H9 (cell line): ENCODE measurements around the gene GNPTAB. TPM values are rescaled to one million over a fixed set of nuclear protein-coding genes. Genes with fewer than 3 reads are reported as not detected.
A peak's percentile ranks its signal among the peaks of the same experiment; 100 is the strongest.

Source experiments
- DNase-seq: peaks from one replicate; pipeline ENCODE4 v3.0.0-alpha.2; 2017
- H2AFZ ChIP-seq: one replicate; pipeline ENCODE4 v1.6.1; 2013; ENCODE audit warnings: mild to moderate bottlenecking, low read length, control low read depth, moderate library complexity
- H2AK5ac ChIP-seq: 2 replicates; pipeline ENCODE4 v1.6.1; 2013; ENCODE audit warnings: low read length, control low read depth, mixed read lengths; ENCODE audit not compliant: insufficient read length
- H2BK120ac ChIP-seq: one replicate; pipeline ENCODE4 v1.6.1; 2013; ENCODE audit warnings: low read depth, mild to moderate bottlenecking, low read length, control low read depth, inconsistent platforms; ENCODE audit not compliant: poor library complexity, severe bottlenecking
- H2BK12ac ChIP-seq: 2 replicates; pipeline ENCODE4 v1.6.1; 2013; ENCODE audit warnings: low read length, control low read depth, mixed read lengths, low read depth; ENCODE audit not compliant: insufficient read length
- H2BK15ac ChIP-seq: 2 replicates; pipeline ENCODE4 v1.6.1; 2013; ENCODE audit warnings: low read depth, low read length, control low read depth
- H2BK20ac ChIP-seq: one replicate; pipeline ENCODE4 v1.6.1; 2013; ENCODE audit warnings: low read depth, mild to moderate bottlenecking, low read length, control low read depth, inconsistent platforms; ENCODE audit not compliant: poor library complexity, severe bottlenecking
- H2BK5ac ChIP-seq: 2 replicates; pipeline ENCODE4 v1.6.1; 2013; ENCODE audit warnings: low read length, control low read depth, mixed read lengths; ENCODE audit not compliant: insufficient read length
- H3K14ac ChIP-seq: 2 replicates; pipeline ENCODE4 v1.6.1; 2013; ENCODE audit warnings: low read length, control low read depth; ENCODE audit not compliant: insufficient read depth
- H3K18ac ChIP-seq: 2 replicates; pipeline ENCODE4 v1.6.1; 2013; ENCODE audit warnings: low read depth, mild to moderate bottlenecking, mixed read lengths, low read length, control low read depth; ENCODE audit not compliant: insufficient read length
- H3K23ac ChIP-seq: 2 replicates; pipeline ENCODE4 v1.6.1; 2013; ENCODE audit warnings: low read length, control low read depth, mixed read lengths, low read depth; ENCODE audit not compliant: insufficient read length
- H3K23me2 ChIP-seq: 2 replicates; pipeline ENCODE4 v1.6.1; 2013; ENCODE audit warnings: low read depth, mild to moderate bottlenecking, mixed read lengths, low read length, control low read depth; ENCODE audit not compliant: insufficient read length, poor library complexity, severe bottlenecking
- H3K27ac ChIP-seq: 2 replicates; pipeline ENCODE4 v1.5.1; 2013; ENCODE audit warnings: low read length, control low read depth, mixed read lengths, low read depth; ENCODE audit not compliant: insufficient read length
- H3K27me3 ChIP-seq: 2 replicates; pipeline ENCODE4 v1.6.1; 2013; ENCODE audit warnings: low read length, control low read depth, inconsistent platforms; ENCODE audit not compliant: insufficient read depth
- H3K4ac ChIP-seq: 2 replicates; pipeline ENCODE4 v1.6.1; 2013; ENCODE audit warnings: low read depth, mild to moderate bottlenecking, control low read depth, inconsistent platforms, low read length, moderate library complexity
- H3K4me1 ChIP-seq: 2 replicates; pipeline ENCODE4 v1.6.1; 2013; ENCODE audit warnings: low read length, control low read depth, inconsistent platforms; ENCODE audit not compliant: insufficient read depth
- H3K4me2 ChIP-seq: 2 replicates; pipeline ENCODE4 v1.6.1; 2013; ENCODE audit warnings: low read length, control low read depth, mixed read lengths; ENCODE audit not compliant: insufficient read length, insufficient read depth
- H3K56ac ChIP-seq: 2 replicates; pipeline ENCODE4 v1.6.1; 2013; ENCODE audit warnings: low read depth, mild to moderate bottlenecking, mixed read lengths, low read length, control low read depth; ENCODE audit not compliant: insufficient read length
- H3K79me1 ChIP-seq: 2 replicates; pipeline ENCODE4 v1.6.1; 2013; ENCODE audit warnings: low read depth, mild to moderate bottlenecking, moderate library complexity, low read length, control low read depth, inconsistent platforms; ENCODE audit not compliant: insufficient read depth, poor library complexity, severe bottlenecking
- H3K79me2 ChIP-seq: 2 replicates; pipeline ENCODE4 v1.6.1; 2013; ENCODE audit warnings: low read length, control low read depth, inconsistent platforms; ENCODE audit not compliant: insufficient read depth
- H3K9ac ChIP-seq: 2 replicates; pipeline ENCODE4 v1.6.1; 2013; ENCODE audit warnings: low read length, control low read depth, mixed read lengths; ENCODE audit not compliant: insufficient read length; ENCODE audit errors: extremely low read depth
- H3K9me3 ChIP-seq: one replicate; pipeline ENCODE4 v1.6.1; 2013; ENCODE audit warnings: low read depth, low read length, inconsistent platforms; ENCODE audit not compliant: control insufficient read depth
- H3T11ph ChIP-seq: one replicate; pipeline ENCODE4 v1.6.1; 2013; ENCODE audit warnings: mild to moderate bottlenecking, low read length, control low read depth, inconsistent platforms
- H4K20me1 ChIP-seq: one replicate; pipeline ENCODE4 v1.6.1; 2013; ENCODE audit not compliant: control insufficient read depth, insufficient read length, insufficient read depth
- H4K5ac ChIP-seq: 2 replicates; pipeline ENCODE4 v1.6.1; 2013; ENCODE audit warnings: low read depth, mild to moderate bottlenecking, mixed read lengths, low read length, control low read depth; ENCODE audit not compliant: insufficient read length
- H4K8ac ChIP-seq: replicated peaks from 2 replicates; pipeline ENCODE4 v1.6.1; 2013; ENCODE audit warnings: low read length, control low read depth, mixed read lengths, low read depth; ENCODE audit not compliant: insufficient read length
- H4K91ac ChIP-seq: 2 replicates; pipeline ENCODE4 v1.6.1; 2013; ENCODE audit warnings: low read depth, mild to moderate bottlenecking, moderate library complexity, mixed read lengths, low read length, control low read depth; ENCODE audit not compliant: insufficient read length
- H3K27ac Mint-ChIP-seq, 3 experiments: 2 replicates in 2 of 3; 3 replicates in 1 of 3; pipeline ENCODE4 v1.8.0; 2020 to 2021; ENCODE audit warnings: mixed read lengths in 3 of 3, mild to moderate bottlenecking in 1 of 3, moderate library complexity in 1 of 3
- H3K27me3 Mint-ChIP-seq: 2 replicates; pipeline ENCODE4 v1.8.0; 2021; ENCODE audit warnings: low read depth, mild to moderate bottlenecking, moderate library complexity, mixed read lengths
- H3K36me3 Mint-ChIP-seq, 3 experiments: 2 replicates in 2 of 3; 3 replicates in 1 of 3; pipeline ENCODE4 v1.8.0; 2020 to 2021; ENCODE audit warnings: low read depth in 3 of 3, mixed read lengths in 3 of 3; ENCODE audit not compliant: insufficient read depth in 1 of 3
- H3K4me1 Mint-ChIP-seq, 2 experiments: 2 replicates each; pipeline ENCODE4 v1.8.0; 2020; ENCODE audit warnings: mixed read lengths in 2 of 2
- H3K4me3 Mint-ChIP-seq, 2 experiments: 2 replicates in 1 of 2; 3 replicates in 1 of 2; pipeline ENCODE4 v1.8.0; 2020 to 2021; ENCODE audit warnings: mild to moderate bottlenecking in 2 of 2, mixed read lengths in 2 of 2, moderate library complexity in 1 of 2
- H3K9me3 Mint-ChIP-seq, 2 experiments: 2 replicates in 1 of 2; 3 replicates in 1 of 2; pipeline ENCODE4 v1.8.0; 2020; ENCODE audit warnings: mild to moderate bottlenecking in 2 of 2, mixed read lengths in 2 of 2, moderate library complexity in 1 of 2
- WGBS: extraction: QIAGEN DNeasy Blood & Tissue Kit; methylation state at CpG from one replicate; pipeline ENCODE4 v1.1.7; 2013; ENCODE audit warnings: missing lambda C conversion rate, low lambda C conversion rate, mixed read lengths; ENCODE audit not compliant: insufficient read length; ENCODE audit errors: extremely low coverage; 5-methylcytosine and 5-hydroxymethylcytosine counted together
- total RNA-seq: library from RNA; stranded (reverse); gene quantifications from 2 replicates; pipeline ENCODE4 v1.2.1, GENCODE V29; 2021
- TF ChIP-seq, protein P1 (sequence below): fragments of 200-600 bp; sonication (generic); conservative IDR thresholded peaks from 3 replicates; pipeline ENCODE4 v1.8.0; 2021; ENCODE audit warnings: antibody characterized with exemption, mild to moderate bottlenecking

GNPTAB gene
- total RNA-seq, 1 experiment from 2014 or later, result 44.3 TPM

- no peak overlapping the region for H3K18ac ChIP-seq
- H3K9me3 ChIP-seq, result no peaks in the 10 kb centered on the region
- H3T11ph ChIP-seq, result no peak overlapping the region
- H2AFZ ChIP-seq, result no peak overlapping the region
- no CpG with 5 or more reads among the region's 1 CpG for WGBS
- H2BK120ac ChIP-seq, result no peak overlapping the region
- Mint-ChIP-seq H3K4me1 (no peaks in the 10 kb centered on the region), H3K4me3 (no peak overlapping the region), H3K27me3 (no peaks in the 10 kb centered on the region), H3K36me3 (peaks cover 0 to 32% (median 28%) of the 10 kb centered on the region in 3 experiments; a peak in 5 of 7 replicates), H3K9me3 (no peaks in the 10 kb centered on the region), H3K27ac (0 out of 7 replicates have a peak overlapping the region, but pooled peaks of 1 of the 3 experiments have one; percentile 7)
- no peak overlapping the region for H3K4ac ChIP-seq
- TF ChIP-seq, protein P1, sequence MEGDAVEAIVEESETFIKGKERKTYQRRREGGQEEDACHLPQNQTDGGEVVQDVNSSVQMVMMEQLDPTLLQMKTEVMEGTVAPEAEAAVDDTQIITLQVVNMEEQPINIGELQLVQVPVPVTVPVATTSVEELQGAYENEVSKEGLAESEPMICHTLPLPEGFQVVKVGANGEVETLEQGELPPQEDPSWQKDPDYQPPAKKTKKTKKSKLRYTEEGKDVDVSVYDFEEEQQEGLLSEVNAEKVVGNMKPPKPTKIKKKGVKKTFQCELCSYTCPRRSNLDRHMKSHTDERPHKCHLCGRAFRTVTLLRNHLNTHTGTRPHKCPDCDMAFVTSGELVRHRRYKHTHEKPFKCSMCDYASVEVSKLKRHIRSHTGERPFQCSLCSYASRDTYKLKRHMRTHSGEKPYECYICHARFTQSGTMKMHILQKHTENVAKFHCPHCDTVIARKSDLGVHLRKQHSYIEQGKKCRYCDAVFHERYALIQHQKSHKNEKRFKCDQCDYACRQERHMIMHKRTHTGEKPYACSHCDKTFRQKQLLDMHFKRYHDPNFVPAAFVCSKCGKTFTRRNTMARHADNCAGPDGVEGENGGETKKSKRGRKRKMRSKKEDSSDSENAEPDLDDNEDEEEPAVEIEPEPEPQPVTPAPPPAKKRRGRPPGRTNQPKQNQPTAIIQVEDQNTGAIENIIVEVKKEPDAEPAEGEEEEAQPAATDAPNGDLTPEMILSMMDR, result no peak
- no peak for DNase-seq
- no peaks in the 10 kb centered on the region for H3K79me2 ChIP-seq
- H3K23me2 ChIP-seq, result no peaks in the 10 kb centered on the region
- no peaks in the 10 kb centered on the region for H4K20me1 ChIP-seq
- H3K27ac ChIP-seq, result no peak overlapping the region
- H3K9ac ChIP-seq, result no peak overlapping the region
- H3K79me1 ChIP-seq, result no peaks in the 10 kb centered on the region
- H4K91ac ChIP-seq, result no peak overlapping the region
- H3K27me3 ChIP-seq, result no peaks in the 10 kb centered on the region
- H2BK20ac ChIP-seq, result no peak overlapping the region
- H2BK5ac ChIP-seq, result no peak overlapping the region
- no peak overlapping the region for H3K23ac ChIP-seq
- H2BK15ac ChIP-seq, result no peak overlapping the region
- H4K8ac ChIP-seq, result no peak overlapping the region
- no peak overlapping the region for H4K5ac ChIP-seq
- no peaks in the 10 kb centered on the region for H3K4me1 ChIP-seq
- H2BK12ac ChIP-seq, result no peak overlapping the region
- H3K4me2 ChIP-seq, result no peak overlapping the region
- no peak overlapping the region for H2AK5ac ChIP-seq
- H3K56ac ChIP-seq, result no peak overlapping the region
- no peak overlapping the region for H3K14ac ChIP-seq
Measured at GRCh38 chr12:101743242-101743641, 87.5 kb downstream of the GNPTAB start.
